Stimulated activated CD4-positive, alpha-beta T cell treated with anti-CD3 and anti-CD28 coated beads, Interleukin-4, amount 100 ng/mL, for 1 hour (primary cell): ENCODE measurements around the gene MS4A8.
"Not testable (repeated sequence)": the region's sequence is repeated elsewhere in the genome, so short reads cannot be mapped to it uniquely, and the experiment has no call there.

Experiments used
- DNase-seq: peaks from one replicate; pipeline ENCODE4 v3.0.0-alpha.2; 2020

MS4A8 gene

DNA sequence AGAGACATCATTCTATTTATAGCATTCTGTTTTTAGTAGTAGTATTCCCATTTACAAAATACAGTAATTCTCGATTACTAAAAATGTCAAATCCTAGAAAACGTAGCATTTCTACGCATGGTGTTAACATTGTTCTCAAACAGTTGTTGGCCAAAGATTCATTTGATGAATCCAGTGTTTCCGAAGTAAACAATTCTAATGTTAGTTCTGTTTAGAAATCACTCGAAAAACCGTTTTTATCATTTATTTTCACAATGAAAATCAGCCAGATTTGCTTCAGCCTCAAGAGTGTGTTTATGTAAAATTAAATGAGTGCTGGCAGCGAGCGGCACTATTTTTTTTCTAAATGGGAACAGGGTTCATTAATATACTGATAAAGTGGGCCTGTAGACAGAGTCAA lies 32.2 kb downstream of the MS4A8 start:
- DNase-seq, result no peak

GRCh38 chr11:60734279-60734678 lies 34.9 kb downstream of the MS4A8 start:
- no peak for DNase-seq

DNA sequence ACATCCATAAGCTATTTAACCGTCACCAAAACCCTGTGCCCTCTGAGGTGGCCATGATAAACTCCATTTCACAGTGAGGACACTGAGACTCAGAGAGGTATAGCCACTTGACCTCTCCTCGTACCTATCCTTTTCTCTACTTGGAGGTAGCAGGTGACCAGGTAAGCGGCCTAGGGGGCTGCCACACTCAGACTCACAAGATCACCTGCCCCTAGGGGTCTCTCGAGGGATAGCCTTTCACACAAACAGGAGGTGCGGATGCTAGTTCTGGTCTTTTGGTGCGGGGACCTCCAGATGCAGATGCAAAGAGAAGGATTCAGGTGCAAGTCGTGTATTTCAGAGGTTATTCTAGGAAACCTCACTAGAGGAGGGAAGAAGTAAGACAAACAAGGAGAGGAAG lies 39.7 kb downstream of the MS4A8 start:
- no peak for DNase-seq

GRCh38 chr11:60740573-60740972 lies 41.2 kb downstream of the MS4A8 start:
- DNase-seq, result no peak

- no peak for DNase-seq
Observed at GRCh38 chr11:60741421-60741820, 42.0 kb downstream of the MS4A8 start.

DNA sequence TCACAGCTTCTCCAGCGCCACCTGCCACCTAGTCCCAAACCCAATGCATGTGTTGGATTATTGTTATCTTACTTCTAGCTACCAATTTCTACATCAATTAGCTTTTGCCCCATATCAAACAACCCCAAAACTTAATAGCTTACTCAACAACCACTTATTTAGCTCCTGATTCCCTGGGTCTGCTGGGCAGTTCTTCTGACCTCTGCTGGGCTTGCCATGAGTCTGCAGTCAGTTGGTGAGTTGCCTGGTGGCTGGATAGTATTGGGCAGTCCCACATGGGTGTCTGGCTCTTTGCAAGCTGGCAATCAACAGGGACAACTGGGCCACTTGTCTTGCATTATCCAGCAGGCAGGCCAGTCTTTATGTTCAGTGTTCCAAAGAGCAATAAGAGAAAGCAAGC lies 43.6 kb downstream of the MS4A8 start:
- DNase-seq, result no peak

GRCh38 chr11:60744114-60744513 lies 44.7 kb downstream of the MS4A8 start:
- no peak for DNase-seq

DNA sequence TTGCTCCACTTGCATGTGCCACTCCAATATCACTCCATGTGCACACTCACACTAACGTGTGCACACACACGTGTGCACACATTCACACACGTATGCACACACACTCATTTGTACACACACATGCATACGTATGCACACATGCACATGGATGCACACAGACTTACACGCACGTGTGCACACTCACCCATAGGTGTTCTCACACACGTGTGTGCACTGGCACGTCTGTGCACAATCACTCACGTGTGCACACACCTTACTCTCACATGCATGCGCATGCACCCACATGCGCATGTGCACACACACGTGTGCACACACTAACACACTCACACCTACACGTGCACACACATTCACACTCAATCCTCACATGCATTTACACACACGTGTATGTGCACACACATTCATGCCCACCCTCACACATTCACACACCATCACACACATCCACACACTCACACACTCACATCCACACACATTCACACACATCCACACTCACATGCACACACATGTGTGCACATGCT lies 48.0 kb downstream of the MS4A8 start:
- DNase-seq, result no peak

- no peak for DNase-seq
Observed at GRCh38 chr11:60748225-60748624, 48.8 kb downstream of the MS4A8 start.

DNA sequence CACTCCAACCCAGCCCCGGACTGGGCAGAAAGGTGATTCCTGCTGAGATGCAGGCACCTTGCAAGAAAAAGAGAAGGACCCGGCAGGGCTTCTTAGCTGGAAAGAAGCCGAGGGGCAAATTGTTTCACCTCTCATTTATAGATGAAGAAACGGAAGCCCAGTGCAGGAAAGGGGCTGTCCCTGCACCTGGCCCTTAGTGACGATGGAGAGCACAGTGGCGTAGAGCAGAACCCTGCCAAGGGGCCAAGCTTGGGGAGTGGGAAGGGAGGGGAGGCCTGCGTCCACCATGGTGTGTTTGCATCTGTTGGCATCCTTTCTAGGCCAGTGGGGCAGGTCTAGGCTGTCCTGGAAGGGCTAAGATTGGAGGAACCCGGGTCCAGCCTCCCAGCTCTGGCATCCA lies 49.4 kb downstream of the MS4A8 start:
- no peak for DNase-seq

- no peak for DNase-seq
Observed at GRCh38 chr11:60750911-60751310, 51.5 kb downstream of the MS4A8 start.

DNA sequence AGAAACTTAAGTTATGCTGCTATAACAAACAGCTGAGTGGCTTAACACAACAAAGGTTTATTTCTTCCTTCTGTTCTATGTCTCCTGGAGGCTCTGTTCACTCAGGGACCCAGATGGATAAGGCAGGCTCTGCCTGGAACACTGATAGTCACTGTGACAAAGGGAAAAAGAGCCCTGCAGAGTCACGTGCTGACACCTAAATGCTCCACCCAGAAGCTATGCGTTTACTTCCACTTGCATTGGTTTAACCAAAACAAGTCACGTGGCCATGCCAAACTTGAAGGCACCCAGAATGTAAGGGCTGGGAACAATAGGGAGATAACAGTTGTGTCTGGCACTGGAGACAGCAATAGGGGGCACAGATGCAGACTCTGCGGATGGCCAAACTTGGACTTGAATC lies 53.9 kb downstream of the MS4A8 start:
- no peak for DNase-seq

- DNase-seq, result no peak
Observed at GRCh38 chr11:60754887-60755286, 55.5 kb downstream of the MS4A8 start.

- no peak for DNase-seq
Observed at GRCh38 chr11:60756307-60757032, 57.1 kb downstream of the MS4A8 start, which contains the start of gene MS4A15. Gene MS4A15, plus strand, starts transcription at chr11:60756867. Its CDS starts 6,867 bp downstream, at chr11:60763734.

GRCh38 chr11:60757231-60757800 lies 57.9 kb downstream of the MS4A8 start:
- no peak for DNase-seq

GRCh38 chr11:60758671-60759070 lies 59.3 kb downstream of the MS4A8 start:
- DNase-seq, result not testable (repeated sequence)

DNA sequence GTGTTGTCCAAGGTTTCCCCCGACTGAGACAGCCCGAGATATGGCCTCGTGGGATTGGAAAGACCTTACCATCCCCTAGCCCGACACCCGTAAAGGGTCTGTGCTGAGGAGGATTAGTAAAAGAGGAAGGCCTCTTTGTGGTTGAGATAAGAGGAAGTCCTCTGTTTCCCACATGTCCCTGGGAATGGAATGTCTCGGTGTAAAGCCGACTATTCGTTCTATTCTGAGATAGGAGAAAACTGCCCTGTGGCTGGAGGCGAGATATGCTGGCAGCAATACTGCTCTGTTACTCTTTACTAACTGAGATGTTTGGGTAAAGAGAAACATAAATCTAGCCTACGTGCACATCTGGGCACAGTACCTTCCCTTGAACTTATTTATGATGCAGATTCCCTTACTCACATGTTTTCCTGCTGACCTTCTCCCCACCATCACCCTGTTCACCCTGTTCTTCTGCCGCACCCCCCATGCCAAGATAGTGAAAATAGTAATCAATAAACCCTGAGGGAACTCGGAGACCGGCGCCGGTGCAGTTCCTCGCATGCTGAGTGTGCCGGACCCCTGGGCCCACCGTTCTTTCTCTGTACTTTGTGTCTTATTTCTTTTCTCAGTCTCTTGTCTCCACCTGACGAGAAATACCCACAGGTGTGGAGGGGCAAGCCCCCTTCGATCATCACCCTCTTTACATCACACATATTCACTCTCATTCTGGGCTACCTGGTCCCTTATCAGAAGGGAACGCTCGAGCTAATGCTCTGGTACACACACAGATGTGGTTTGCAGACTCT lies 60.2 kb downstream of the MS4A8 start:
- DNase-seq, result not testable (repeated sequence)

GRCh38 chr11:60761436-60762190 lies 62.2 kb downstream of the MS4A8 start:
- DNase-seq, result no peak

DNA sequence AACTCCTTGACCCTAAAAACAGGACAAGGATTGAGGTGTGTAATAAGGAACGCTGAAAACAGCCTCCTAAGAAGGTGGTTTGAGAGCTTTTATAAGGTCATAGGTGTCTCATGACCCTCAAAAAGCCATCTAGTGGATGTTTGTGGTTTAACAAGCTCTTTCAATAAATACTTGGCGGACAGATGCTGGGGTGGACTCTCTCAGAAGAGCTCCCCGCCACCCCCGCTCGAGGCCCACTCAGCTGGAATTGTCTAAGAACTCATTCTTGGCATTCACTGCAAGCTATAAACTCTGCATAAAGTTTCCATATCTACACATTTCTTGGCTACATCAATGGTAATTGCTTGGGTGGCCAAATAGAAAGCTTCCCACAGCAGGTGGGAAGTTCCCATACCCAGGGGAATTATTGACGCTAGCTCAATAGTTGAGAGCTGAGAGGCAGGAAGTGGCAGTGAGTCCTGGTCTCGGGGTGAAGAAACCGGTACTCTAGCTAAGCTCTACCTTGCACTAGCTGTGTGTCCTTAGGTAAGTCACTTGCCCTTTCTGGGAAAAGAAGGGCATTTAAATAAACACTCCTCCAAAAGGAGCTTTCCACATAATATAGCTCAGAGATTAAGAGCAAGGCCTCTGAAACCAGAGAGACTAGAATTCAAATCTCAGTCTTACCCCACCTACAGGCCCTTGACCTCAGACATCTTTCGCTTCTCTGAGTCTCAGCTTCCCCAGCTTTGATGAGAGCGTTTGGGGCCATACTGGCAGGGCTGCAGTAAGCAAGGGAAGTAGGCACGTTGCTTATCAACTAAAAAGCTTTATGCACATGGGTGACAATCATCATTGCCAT lies 63.7 kb downstream of the MS4A8 start:
- DNase-seq, result no peak

DNA sequence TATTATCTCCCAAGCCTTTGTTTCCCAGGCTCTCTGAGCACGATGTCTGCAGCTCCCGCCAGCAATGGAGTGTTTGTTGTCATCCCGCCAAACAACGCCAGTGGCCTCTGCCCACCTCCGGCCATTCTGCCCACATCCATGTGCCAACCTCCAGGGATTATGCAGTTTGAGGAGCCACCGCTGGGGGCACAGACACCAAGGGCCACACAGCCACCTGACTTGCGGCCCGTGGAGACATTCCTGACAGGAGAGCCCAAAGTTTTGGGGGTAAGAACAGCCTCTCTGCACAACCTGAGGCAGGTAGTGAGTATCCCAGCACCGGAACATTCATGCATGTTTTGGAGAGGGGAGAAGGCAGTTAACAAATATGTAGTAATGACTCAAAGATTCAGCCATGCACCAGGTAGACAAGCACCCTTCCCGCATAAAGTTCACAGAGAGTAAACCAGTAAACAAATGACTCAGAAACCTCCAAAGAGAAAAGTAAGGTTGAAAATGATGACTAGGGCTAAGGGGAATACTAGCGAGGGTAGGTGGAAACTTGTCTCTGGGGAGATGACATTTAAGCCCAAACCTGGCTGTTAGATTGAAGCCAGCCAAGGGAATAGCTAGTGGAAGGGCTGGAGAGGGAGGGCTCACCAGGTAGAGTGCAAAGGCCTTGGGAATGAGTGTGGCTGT lies 64.4 kb downstream of the MS4A8 start:
- no peak for DNase-seq

DNA sequence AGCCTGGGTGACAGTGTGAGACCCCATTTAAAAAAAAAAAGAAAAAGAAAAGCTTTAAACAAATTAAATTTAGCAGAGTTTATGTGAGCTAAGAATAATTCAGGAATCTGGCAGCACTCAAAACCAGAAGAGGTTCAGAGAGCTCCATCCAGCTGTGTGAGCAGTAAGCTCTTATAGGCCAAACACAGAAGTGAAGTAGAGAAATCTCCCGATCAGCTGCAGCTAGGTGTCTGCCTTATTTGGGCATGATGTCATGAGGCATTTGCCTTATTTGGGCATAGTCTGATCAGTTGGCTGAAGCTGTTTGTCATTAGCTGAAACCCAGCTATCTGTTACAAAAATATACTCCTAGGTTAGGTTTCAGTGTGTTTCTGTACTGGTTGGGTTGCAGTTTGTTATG lies 65.5 kb downstream of the MS4A8 start:
- no peak for DNase-seq
